ENCODE measurements around the gene SLAIN1. TPM values are rescaled to one million over a fixed set of nuclear protein-coding genes. Genes with fewer than 3 reads are reported as not detected.

Gene SLAIN1
- total RNA-seq, 3 donors from 2014 or later, result 3.0 to 16.7 (median 15.1) TPM

GRCh38 chr13:77693449-77693940 lies 4.0 kb upstream of the SLAIN1 start:
- TF ChIP-seq POLR2A (IDR thresholded peaks at IDR 0.05), result no peak
- TF ChIP-seq POLR2AphosphoS5 (IDR thresholded peaks at IDR 0.05), result no peak
- no peak for TF ChIP-seq CTCF (IDR thresholded peaks at IDR 0.05)
- Histone ChIP-seq H3K9me3 (no peaks in the 10 kb centered on the region), H3K27me3 (peaks cover 0 to 1% of the 10 kb centered on the region in 2 donors), H3K36me3 (no peaks in the 10 kb centered on the region), H3K4me1 (no peaks in the 10 kb centered on the region), H3K27ac (no peak overlapping the region), H3K4me3 (no peak overlapping the region)
- DNase-seq (ENCODE audit: low spot score in 2 of 2), result no peak
- intact Hi-C loops (cut with DNase I; ENCODE audit: low total_unique reads), result no loop called here

GRCh38 chr13:77696006-77696878 lies 1.2 kb upstream of the SLAIN1 start:
- no peaks in the 10 kb centered on the region for H3K4me1 ChIP-seq
- H3K9me3 ChIP-seq, result no peaks in the 10 kb centered on the region
- H3K4me3 ChIP-seq, result peak overlapping the region in 2 of 3 donors; percentile 70 to 80
- DNase-seq (ENCODE audit: low spot score in 2 of 2), result no peak
- peaks cover 0 to 4% of the 10 kb centered on the region in 2 donors for H3K27me3 ChIP-seq
- TF ChIP-seq POLR2A (IDR thresholded peaks at IDR 0.05) (no peak), POLR2AphosphoS5 (IDR thresholded peaks at IDR 0.05) (no peak), CTCF (IDR thresholded peaks at IDR 0.05) (no peak)
- intact Hi-C loops (cut with DNase I; ENCODE audit: low total_unique reads), result no loop called here
- no peak overlapping the region for H3K27ac ChIP-seq
- no peaks in the 10 kb centered on the region for H3K36me3 ChIP-seq

- DNase-seq (ENCODE audit: low spot score in 2 of 2), result no peak
- Histone ChIP-seq H3K9me3 (no peaks in the 10 kb centered on the region), H3K4me1 (no peaks in the 10 kb centered on the region), H3K27ac (peak overlapping the region; percentile 62 to 75), H3K4me3 (peak overlapping the region; percentile 52 to 80 (median 70)), H3K27me3 (peaks cover 0 to 4% of the 10 kb centered on the region in 2 donors), H3K36me3 (no peaks in the 10 kb centered on the region)
- intact Hi-C loops (cut with DNase I; ENCODE audit: low total_unique reads), result no loop called here
- TF ChIP-seq POLR2A (IDR thresholded peaks at IDR 0.05) (no peak), CTCF (IDR thresholded peaks at IDR 0.05) (no peak), POLR2AphosphoS5 (IDR thresholded peaks at IDR 0.05) (no peak)
These were observed 639 bp upstream of the SLAIN1 start for GRCh38 chr13:77696879-77697216.

GRCh38 chr13:77698201-77699058 lies 943 bp downstream of the SLAIN1 start:
- H3K27ac ChIP-seq, result peak overlapping the region in 1 of 2 donors; percentile 50
- DNase-seq (ENCODE audit: low spot score in 2 of 2), result no peak
- intact Hi-C loops (cut with DNase I; ENCODE audit: low total_unique reads), result no loop called here
- no peaks in the 10 kb centered on the region for H3K4me1 ChIP-seq
- H3K27me3 ChIP-seq, result peaks cover 0 to 4% of the 10 kb centered on the region in 2 donors
- H3K4me3 ChIP-seq, result peak overlapping the region; percentile 52 to 80 (median 70)
- no peaks in the 10 kb centered on the region for H3K9me3 ChIP-seq
- TF ChIP-seq POLR2AphosphoS5 (IDR thresholded peaks at IDR 0.05) (no peak), CTCF (IDR thresholded peaks at IDR 0.05) (no peak), POLR2A (IDR thresholded peaks at IDR 0.05) (no peak)
- H3K36me3 ChIP-seq, result no peaks in the 10 kb centered on the region
